SU-DHL-6 (cell line): ENCODE data around the gene MED8.

Experiments
- H2AFZ ChIP-seq: fragments of 200-600 bp; sonication (generic); 2 replicates; pipeline ENCODE4 v1.6.1; 2014; ENCODE audit warnings: low read depth, mild to moderate bottlenecking, moderate library complexity, mixed read lengths, antibody characterized with exemption, low read length; ENCODE audit not compliant: severe bottlenecking
- H3F3A ChIP-seq: fragments of 200-600 bp; shearing (Covaris generic); 2 replicates; pipeline ENCODE4 v1.6.0; 2016; ENCODE audit warnings: antibody characterized with exemption, mild to moderate bottlenecking; ENCODE audit not compliant: insufficient read depth
- H3K27ac ChIP-seq: fragments of 200-600 bp; sonication (generic); 2 replicates; pipeline ENCODE4 v1.5.1; 2016; ENCODE audit warnings: low read depth, mild to moderate bottlenecking, low read length, moderate library complexity, mixed read lengths
- H3K27me3 ChIP-seq: fragments of 200-600 bp; sonication (generic), shearing (Covaris generic); 2 replicates; pipeline ENCODE4 v1.6.0; 2014; ENCODE audit warnings: mild to moderate bottlenecking, low read length
- H3K36me3 ChIP-seq: fragments of 200-600 bp; sonication (generic); 2 replicates; pipeline ENCODE4 v1.6.1; 2014; ENCODE audit warnings: mild to moderate bottlenecking, low read length, mixed read lengths
- H3K4me2 ChIP-seq: fragments of 300-600, 200-600 bp; shearing (Covaris generic), sonication (generic); 2 replicates; pipeline ENCODE4 v1.6.0; 2014; ENCODE audit warnings: low read length, low read depth, mild to moderate bottlenecking; ENCODE audit not compliant: poor library complexity, severe bottlenecking
- H3K4me3 ChIP-seq: fragments of 200-600 bp; sonication (generic); 2 replicates; pipeline ENCODE4 v1.5.1; 2014; ENCODE audit warnings: antibody characterized with exemption, low read length, mild to moderate bottlenecking, mixed read lengths; ENCODE audit not compliant: insufficient read depth, poor library complexity, severe bottlenecking
- H3K79me2 ChIP-seq: fragments of 200-600 bp; sonication (generic); 2 replicates; pipeline ENCODE4 v1.6.1; 2014; ENCODE audit warnings: mild to moderate bottlenecking, low read length, moderate library complexity; ENCODE audit not compliant: insufficient read depth
- H3K9ac ChIP-seq: fragments of 200-600 bp; sonication (generic); 2 replicates; pipeline ENCODE4 v1.7.0; 2014; ENCODE audit warnings: mild to moderate bottlenecking, low read length
- H3K9me2 ChIP-seq: fragments of 200-600 bp; sonication (generic); replicated peaks from 2 replicates; pipeline ENCODE4 v1.6.1; 2014; ENCODE audit warnings: low read length; ENCODE audit not compliant: insufficient read depth
- H3K9me3 ChIP-seq: fragments of 200-600 bp; sonication (generic); 2 replicates; pipeline ENCODE4 v1.6.1; 2014; ENCODE audit warnings: low read length, mixed read lengths; ENCODE audit not compliant: insufficient read depth
- H4K20me1 ChIP-seq: fragments of 200-600 bp; sonication (generic); 2 replicates; pipeline ENCODE4 v1.6.1; 2014; ENCODE audit warnings: low read depth, mild to moderate bottlenecking, antibody characterized with exemption, low read length, moderate library complexity, mixed read lengths
- CTCF ChIP-seq: fragments of 200-600 bp; sonication (generic); IDR thresholded peaks from one replicate; pipeline ENCODE4 v1.5.1; 2017; ENCODE audit warnings: antibody characterized with exemption, mild to moderate bottlenecking, low read length, moderate library complexity; ENCODE audit not compliant: insufficient read depth, poor library complexity, severe bottlenecking
- EZH2phosphoT487 ChIP-seq: fragments of 200-600 bp; sonication (generic), shearing (Covaris generic); conservative IDR thresholded peaks from 2 replicates; pipeline ENCODE4 v1.6.1; 2018; ENCODE audit warnings: mild to moderate bottlenecking, antibody characterized with exemption, low read length, moderate library complexity, mixed read lengths

MED8 gene

GRCh38 chr1:43435146-43436145 is 45.8 kb upstream of the MED8 start:
- no peak for TF ChIP-seq CTCF
- TF ChIP-seq EZH2phosphoT487 = no peak
- Histone ChIP-seq H3K27me3 (no peaks in the 10 kb centered on the region), H3K4me3 (no peak overlapping the region), H3K4me2 (no peak overlapping the region), H3K79me2 (no peaks in the 10 kb centered on the region), H3K9me2 (no peaks in the 10 kb centered on the region), H3F3A (no peaks in the 10 kb centered on the region), H3K9ac (no peak overlapping the region), H3K27ac (no peak overlapping the region), H3K9me3 (no peaks in the 10 kb centered on the region), H2AFZ (no peak overlapping the region), H3K36me3 (no peaks in the 10 kb centered on the region), H4K20me1 (no peaks in the 10 kb centered on the region)

- H3F3A ChIP-seq = no peaks in the 10 kb centered on the region
- H3K27ac ChIP-seq = no peak overlapping the region
- H3K79me2 ChIP-seq = no peaks in the 10 kb centered on the region
- no peak overlapping the region for H3K4me3 ChIP-seq
- H3K27me3 ChIP-seq = no peaks in the 10 kb centered on the region
- TF ChIP-seq EZH2phosphoT487 (no peak), CTCF (no peak)
- no peaks in the 10 kb centered on the region for H3K36me3 ChIP-seq
- H3K9ac ChIP-seq = no peak overlapping the region
- H3K9me3 ChIP-seq = no peaks in the 10 kb centered on the region
- no peaks in the 10 kb centered on the region for H4K20me1 ChIP-seq
- no peak overlapping the region for H3K4me2 ChIP-seq
- H3K9me2 ChIP-seq = no peaks in the 10 kb centered on the region
- no peak overlapping the region for H2AFZ ChIP-seq
Measured at GRCh38 chr1:43434256-43434655, 44.7 kb upstream of the MED8 start.

DNA sequence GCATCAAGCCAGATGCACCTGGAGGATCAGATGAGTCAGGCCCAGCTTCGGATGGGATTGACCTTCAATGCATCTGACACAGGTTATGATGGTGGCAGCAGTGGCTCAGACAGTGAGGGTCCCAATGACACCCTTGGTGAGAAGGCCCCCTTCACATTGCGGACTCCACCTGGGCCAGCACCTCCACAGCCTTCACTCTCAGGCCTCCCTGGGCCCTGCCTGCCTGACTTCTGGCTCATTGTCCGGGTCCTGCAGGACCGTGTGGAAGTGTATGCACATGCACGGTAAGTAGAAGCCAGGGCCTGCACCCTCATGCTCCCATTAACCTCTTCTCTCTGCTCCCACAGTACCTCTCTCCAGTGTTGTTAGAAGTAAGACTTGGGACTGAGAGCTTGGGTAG is 43.3 kb upstream of the MED8 start:
- no peak overlapping the region for H3K27ac ChIP-seq
- H3K4me2 ChIP-seq = no peak overlapping the region
- H3K9me3 ChIP-seq = no peaks in the 10 kb centered on the region
- H3K79me2 ChIP-seq = no peaks in the 10 kb centered on the region
- H3K36me3 ChIP-seq = no peaks in the 10 kb centered on the region
- no peaks in the 10 kb centered on the region for H3K27me3 ChIP-seq
- no peak overlapping the region for H3K9ac ChIP-seq
- H4K20me1 ChIP-seq = no peaks in the 10 kb centered on the region
- no peak for TF ChIP-seq CTCF
- no peak for TF ChIP-seq EZH2phosphoT487
- H3K9me2 ChIP-seq = no peaks in the 10 kb centered on the region
- H2AFZ ChIP-seq = no peak overlapping the region
- no peaks in the 10 kb centered on the region for H3F3A ChIP-seq
- no peak overlapping the region for H3K4me3 ChIP-seq
